CD4-positive, alpha-beta T cell treated with Interleukin-6 for 4 hours (primary cell): Measurements from ENCODE around the gene TMEM144.

Experiments
- DNase-seq: peaks from one replicate; pipeline ENCODE4 v3.0.0-alpha.2; 2020; ENCODE audit warnings: mixed read lengths

The TMEM144 gene

GRCh38 chr4:158302076-158302866, 92.0 kb downstream of the TMEM144 start:
- no peak for DNase-seq

- no peak for DNase-seq
Measured at GRCh38 chr4:158304694-158305093, 94.4 kb downstream of the TMEM144 start.
